Suppressor macrophage (primary cell): ENCODE data around the gene SHC3.

Source experiments
- DNase-seq, 4 experiments: peaks; one replicate each; pipeline ENCODE4 v3.0.0-alpha.2; 2020 to 2022

The SHC3 gene

GRCh38 chr9:89022001-89022759 lies 156.4 kb downstream of the SHC3 start:
- no peak for DNase-seq

GRCh38 chr9:89021154-89021803 lies 157.3 kb downstream of the SHC3 start:
- DNase-seq: peak; percentile 29 to 42 (median 33)

- no peak for DNase-seq
Observed at GRCh38 chr9:89020754-89021153, 157.9 kb downstream of the SHC3 start.

- DNase-seq: no peak
Observed at GRCh38 chr9:89015336-89015735, 163.3 kb downstream of the SHC3 start.

- no peak for DNase-seq
Observed at GRCh38 chr9:89014153-89014552, 164.5 kb downstream of the SHC3 start.

GRCh38 chr9:89013660-89014059 lies 165.0 kb downstream of the SHC3 start:
- DNase-seq: no peak

- no peak for DNase-seq
Observed at GRCh38 chr9:89012294-89013042, 166.2 kb downstream of the SHC3 start.

- DNase-seq: no peak
Observed at GRCh38 chr9:89011683-89012082, 166.9 kb downstream of the SHC3 start.

- no peak for DNase-seq
Observed at GRCh38 chr9:89010526-89011111, 168.0 kb downstream of the SHC3 start.

GRCh38 chr9:89010056-89010455 lies 168.6 kb downstream of the SHC3 start:
- no peak for DNase-seq

- no peak for DNase-seq
Observed at GRCh38 chr9:89009546-89009840, 169.1 kb downstream of the SHC3 start.

- peak; percentile 17 to 73 (median 61) for DNase-seq
Observed at GRCh38 chr9:89008744-89009545, 169.7 kb downstream of the SHC3 start.

GRCh38 chr9:89008055-89008743 lies 170.4 kb downstream of the SHC3 start:
- DNase-seq: no peak

- DNase-seq: no peak
Observed at GRCh38 chr9:89006996-89007967, 171.3 kb downstream of the SHC3 start.

- DNase-seq: peak in 1 of 4 experiments; percentile 34
Observed at GRCh38 chr9:89006267-89006666, 172.4 kb downstream of the SHC3 start.

- no peak for DNase-seq
Observed at GRCh38 chr9:89005323-89005722, 173.3 kb downstream of the SHC3 start.

- no peak for DNase-seq
Observed at GRCh38 chr9:89002987-89003386, 175.6 kb downstream of the SHC3 start.

GRCh38 chr9:89001917-89002540 lies 176.6 kb downstream of the SHC3 start:
- no peak for DNase-seq

GRCh38 chr9:89000973-89001916 lies 177.4 kb downstream of the SHC3 start:
- peak; percentile 89 to 96 (median 91) for DNase-seq
